Body of pancreas (tissue), 4 donors: ENCODE data around the gene TFAP2B.

ENCODE experiments used
- POLR2A ChIP-seq, 3 donors: fragments of 450-650 bp; IDR thresholded peaks; one replicate each; pipeline ENCODE4 v1.6.1; 2016; ENCODE audit warnings: antibody characterized with exemption in 3 of 3, mild to moderate bottlenecking in 2 of 3
- TF ChIP-seq, protein P1 (sequence below), 7 experiments: fragments of 450-650 bp in 4 of 7; fragments of 200-600 bp in 3 of 7; sonication (generic) in 3 of 7; IDR thresholded peaks; one replicate each; pipeline ENCODE4 v1.5.1; 2016 to 2019; ENCODE audit warnings: antibody characterized with exemption in 7 of 7

DNA sequence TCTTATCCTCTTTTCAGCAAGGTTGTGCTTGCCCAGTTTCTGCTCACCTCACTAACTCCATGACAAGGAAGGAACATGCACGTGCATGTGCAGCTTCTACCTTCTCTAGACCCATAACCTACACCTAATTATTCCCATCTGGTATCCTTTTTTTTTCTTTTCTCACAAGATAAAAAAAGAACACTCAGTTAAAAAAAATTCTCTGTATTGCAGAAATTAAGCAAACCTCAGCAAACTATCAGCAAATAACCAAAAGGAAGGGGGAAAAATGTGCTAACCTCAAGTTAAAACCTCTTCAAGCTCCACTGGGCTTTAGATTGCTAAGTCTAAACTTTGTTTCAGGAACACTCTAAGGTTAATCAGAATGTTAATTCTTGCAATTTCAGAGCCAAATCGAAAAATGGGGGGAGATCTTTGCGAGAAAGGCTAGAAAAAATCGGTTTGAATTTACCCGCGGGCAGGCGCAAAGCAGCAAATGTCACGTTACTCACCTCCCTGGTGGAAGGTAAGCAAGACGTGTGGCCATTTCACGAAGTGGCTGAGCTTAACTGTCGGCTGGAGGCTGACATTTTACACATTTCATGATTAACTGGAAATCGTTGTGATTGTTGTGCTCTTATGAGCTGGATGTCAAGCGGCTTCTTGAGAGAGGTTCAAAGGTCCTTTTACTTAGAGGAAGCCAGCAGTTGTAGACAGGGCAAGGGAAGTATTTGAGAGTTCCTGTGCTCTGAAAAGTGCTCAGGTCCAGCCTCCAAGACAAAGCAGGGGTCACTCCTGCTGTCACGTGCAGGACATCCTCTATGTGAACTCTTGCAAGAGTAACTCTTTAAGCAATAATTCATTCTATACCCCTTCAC lies 19.1 kb downstream of the TFAP2B start:
- TF ChIP-seq, protein P1, sequence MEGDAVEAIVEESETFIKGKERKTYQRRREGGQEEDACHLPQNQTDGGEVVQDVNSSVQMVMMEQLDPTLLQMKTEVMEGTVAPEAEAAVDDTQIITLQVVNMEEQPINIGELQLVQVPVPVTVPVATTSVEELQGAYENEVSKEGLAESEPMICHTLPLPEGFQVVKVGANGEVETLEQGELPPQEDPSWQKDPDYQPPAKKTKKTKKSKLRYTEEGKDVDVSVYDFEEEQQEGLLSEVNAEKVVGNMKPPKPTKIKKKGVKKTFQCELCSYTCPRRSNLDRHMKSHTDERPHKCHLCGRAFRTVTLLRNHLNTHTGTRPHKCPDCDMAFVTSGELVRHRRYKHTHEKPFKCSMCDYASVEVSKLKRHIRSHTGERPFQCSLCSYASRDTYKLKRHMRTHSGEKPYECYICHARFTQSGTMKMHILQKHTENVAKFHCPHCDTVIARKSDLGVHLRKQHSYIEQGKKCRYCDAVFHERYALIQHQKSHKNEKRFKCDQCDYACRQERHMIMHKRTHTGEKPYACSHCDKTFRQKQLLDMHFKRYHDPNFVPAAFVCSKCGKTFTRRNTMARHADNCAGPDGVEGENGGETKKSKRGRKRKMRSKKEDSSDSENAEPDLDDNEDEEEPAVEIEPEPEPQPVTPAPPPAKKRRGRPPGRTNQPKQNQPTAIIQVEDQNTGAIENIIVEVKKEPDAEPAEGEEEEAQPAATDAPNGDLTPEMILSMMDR (IDR thresholded peaks at IDR 0.05) = no peak
- TF ChIP-seq POLR2A (IDR thresholded peaks at IDR 0.05) = no peak
